Activated CD8-positive, alpha-beta T cell treated with anti-CD3 and anti-CD28 coated beads for 36 hours (primary cell): ENCODE results near the gene PRXL2A. TPM values are rescaled to one million over a fixed set of nuclear protein-coding genes. Genes with fewer than 3 reads are reported as not detected.
"Not testable (repeated sequence)": the region's sequence is repeated elsewhere in the genome, so short reads cannot be mapped to it uniquely, and the experiment has no call there.

Experiments
- ATAC-seq: fragments of 200-7000 bp; cut with Tn5 transposase; one replicate; pipeline ENCODE4 v1.10.0; 2021; ENCODE audit warnings: mild to moderate bottlenecking, moderate library complexity
- CTCF ChIA-PET: fragments of 350-600 bp; sonication (Branson Sonifier 250); formaldehyde crosslinking; loops from one replicate; lab custom pipeline; 2021; ENCODE audit warnings: antibody characterized with exemption; lab: Charles Lee
- POLR2A ChIA-PET: fragments of 350-600 bp; sonication (Branson Sonifier 250); formaldehyde crosslinking; loops from one replicate; lab custom pipeline; 2021; ENCODE audit warnings: antibody characterized with exemption; lab: Charles Lee
- DNase-seq: peaks from one replicate; pipeline ENCODE4 v3.0.0-alpha.2; 2020
- H3K27ac Mint-ChIP-seq: one replicate; pipeline ENCODE4 v1.8.0; 2021; ENCODE audit warnings: mild to moderate bottlenecking, mixed read lengths
- H3K27me3 Mint-ChIP-seq: one replicate; pipeline ENCODE4 v1.8.0; 2021; ENCODE audit warnings: mixed read lengths
- H3K36me3 Mint-ChIP-seq: one replicate; pipeline ENCODE4 v1.8.0; 2021; ENCODE audit warnings: low read depth, mixed read lengths
- H3K4me1 Mint-ChIP-seq: one replicate; pipeline ENCODE4 v1.8.0; 2021; ENCODE audit warnings: low read depth, mixed read lengths
- H3K4me3 Mint-ChIP-seq: one replicate; pipeline ENCODE4 v1.8.0; 2021; ENCODE audit warnings: mild to moderate bottlenecking, moderate library complexity, mixed read lengths
- H3K9me3 Mint-ChIP-seq: one replicate; pipeline ENCODE4 v1.8.0; 2021; ENCODE audit warnings: mixed read lengths
- CTCF ChIP-seq: fragments of 200-600 bp; IDR thresholded peaks from one replicate; pipeline ENCODE4 v1.8.0; 2022; ENCODE audit warnings: antibody characterized with exemption, mild to moderate bottlenecking
- intact Hi-C: fragments of 100-400 bp; cut with micrococcal nuclease; formaldehyde crosslinking; loops from one replicate; pipeline ENCODE4 v1.10.0; 2022
- total RNA-seq, 2 experiments: library from RNA; stranded (reverse); gene quantifications; one replicate each; pipeline ENCODE4 v1.2.3, GENCODE V29; 2021

The PRXL2A gene
- total RNA-seq, 2 experiments from 2014 or later, result 21.0 to 22.7 TPM

- Mint-ChIP-seq H3K4me3 (no peak overlapping the region), H3K27me3 (no peaks in the 10 kb centered on the region), H3K36me3 (peaks cover 3% of the 10 kb centered on the region), H3K4me1 (peaks cover 31% of the 10 kb centered on the region), H3K9me3 (no peaks in the 10 kb centered on the region), H3K27ac (no peak overlapping the region)
- intact Hi-C loops, result no loop called here
- CTCF ChIA-PET, result interaction anchor here (0.9 kb wide), 1 partner anchor 90 kb away, joined by 4 read pairs; no protein-coding TSS in a partner anchor
- no peak for DNase-seq
- POLR2A ChIA-PET, result no interaction called here
- ATAC-seq, result no peak
- TF ChIP-seq CTCF, result no peak
Observed at GRCh38 chr10:80415734-80416478, 7.6 kb downstream of the PRXL2A start.

DNA sequence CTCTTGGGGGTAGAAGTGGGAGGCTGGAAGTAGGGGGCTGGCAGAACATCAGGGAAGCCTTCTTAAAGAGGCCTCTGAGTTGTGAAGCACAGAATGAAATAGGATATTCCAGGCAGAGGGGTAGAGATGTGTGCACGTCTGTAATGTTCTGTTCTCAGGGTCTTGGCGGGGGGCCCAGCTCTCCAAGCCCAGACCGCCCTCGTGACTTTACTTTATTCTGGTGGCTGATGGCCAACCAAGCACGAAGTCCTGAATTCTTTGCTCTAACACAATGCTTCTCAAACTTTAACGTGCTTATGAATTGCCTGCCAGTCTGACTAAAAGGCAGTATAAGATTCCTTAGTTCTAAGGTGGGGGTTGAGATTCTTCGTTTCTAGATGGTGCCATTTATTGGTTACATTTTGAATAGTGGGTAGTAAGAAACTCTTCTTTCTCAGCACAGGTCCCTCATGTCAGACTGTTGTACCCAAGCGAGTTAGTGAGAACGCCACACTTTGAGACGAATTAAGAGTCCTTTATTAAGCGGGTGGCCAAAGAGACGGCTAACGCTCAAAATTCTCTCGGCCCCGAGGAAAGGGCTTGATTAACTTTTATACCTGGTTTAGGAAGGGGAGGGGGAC, 8.2 kb downstream of the PRXL2A start:
- Mint-ChIP-seq H3K4me1 (peaks cover 28% of the 10 kb centered on the region), H3K9me3 (no peaks in the 10 kb centered on the region), H3K36me3 (peaks cover 3% of the 10 kb centered on the region), H3K27ac (no peak overlapping the region), H3K27me3 (no peaks in the 10 kb centered on the region), H3K4me3 (no peak overlapping the region)
- ATAC-seq (no peak), DNase-seq (no peak)
- CTCF ChIA-PET, result interaction anchor here (0.9 to 1.9 kb wide), 2 partner anchors 39 to 89 kb away, joined by 4 to 6 read pairs; no protein-coding TSS in a partner anchor
- POLR2A ChIA-PET, result no interaction called here
- intact Hi-C loops, result no loop called here
- TF ChIP-seq CTCF, result no peak

DNA sequence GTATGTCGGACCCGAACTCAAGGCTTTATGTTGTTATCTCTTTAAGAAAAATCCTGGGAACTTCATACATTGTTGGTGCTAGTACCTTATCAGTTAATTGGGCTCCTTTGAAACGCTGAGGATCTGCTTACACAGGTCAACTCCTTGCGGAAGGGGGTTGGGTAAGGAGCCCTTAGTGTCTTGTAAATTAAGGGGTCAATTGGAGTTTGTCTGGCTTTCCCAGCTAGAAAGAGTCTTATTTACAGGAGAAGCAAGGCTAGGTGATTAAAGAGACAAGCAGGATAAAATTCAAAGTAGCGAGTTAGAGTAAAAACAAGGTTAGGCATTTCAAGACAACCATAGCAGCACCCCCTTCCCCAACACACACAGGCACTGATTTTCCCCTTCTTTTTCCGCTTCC, 8.9 kb downstream of the PRXL2A start:
- H3K9me3 Mint-ChIP-seq, H3K4me3 Mint-ChIP-seq, ATAC-seq, H3K27me3 Mint-ChIP-seq, POLR2A ChIA-PET, H3K27ac Mint-ChIP-seq, intact Hi-C loops, DNase-seq, H3K36me3 Mint-ChIP-seq: not testable (repeated sequence)
- peaks cover 23% of the 10 kb centered on the region for H3K4me1 Mint-ChIP-seq
- CTCF ChIA-PET, result interaction anchor here (1.9 kb wide), 1 partner anchor 39 kb away, joined by 6 read pairs; no protein-coding TSS in a partner anchor

DNA sequence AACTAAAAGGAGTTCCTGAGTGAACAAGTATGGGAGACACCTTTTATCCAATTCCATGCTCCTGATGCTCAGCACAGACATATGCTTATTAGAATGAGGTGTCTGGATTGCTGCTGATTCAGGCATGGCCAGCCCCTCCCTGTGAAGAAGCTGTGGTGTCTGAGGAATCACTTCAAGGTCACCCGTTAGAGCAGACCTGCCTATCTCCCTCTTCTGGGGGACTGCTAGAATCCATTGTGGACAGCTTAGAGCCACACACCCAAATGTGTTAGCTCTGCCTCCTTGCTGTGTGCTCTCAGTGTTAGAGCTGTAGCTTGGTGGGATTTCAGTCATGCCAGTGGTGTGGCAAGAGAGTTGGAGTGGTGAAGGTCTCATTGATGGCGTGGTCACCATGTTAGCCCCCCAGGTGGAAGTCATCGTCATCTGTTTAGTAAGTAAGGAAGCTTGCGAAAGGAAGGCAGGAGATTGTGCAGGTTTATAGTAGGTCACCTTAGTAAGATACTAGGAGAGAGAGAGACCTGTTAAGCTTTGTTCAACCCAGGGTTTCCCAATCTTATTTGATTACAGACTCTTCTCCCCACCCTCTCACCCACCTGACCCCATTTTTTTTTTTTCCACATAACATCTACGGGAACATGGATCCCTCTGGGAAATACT, 12.8 kb downstream of the PRXL2A start:
- no peak for ATAC-seq
- Mint-ChIP-seq H3K27ac (no peak overlapping the region), H3K4me1 (no peaks in the 10 kb centered on the region), H3K36me3 (no peaks in the 10 kb centered on the region), H3K4me3 (no peak overlapping the region), H3K9me3 (no peaks in the 10 kb centered on the region), H3K27me3 (no peaks in the 10 kb centered on the region)
- CTCF ChIA-PET, result interaction anchor here (1.0 to 4.1 kb wide), 6 partner anchors 10 to 90 kb away, joined by 3 to 19 read pairs (median 6); no protein-coding TSS in a partner anchor
- DNase-seq, result no peak
- no peak for TF ChIP-seq CTCF
- POLR2A ChIA-PET, result interaction anchor here (0.7 to 1.2 kb wide), 2 partner anchors 71 to 78 kb away, joined by 3 read pairs; no protein-coding TSS in a partner anchor
- intact Hi-C loops, result no loop called here

DNA sequence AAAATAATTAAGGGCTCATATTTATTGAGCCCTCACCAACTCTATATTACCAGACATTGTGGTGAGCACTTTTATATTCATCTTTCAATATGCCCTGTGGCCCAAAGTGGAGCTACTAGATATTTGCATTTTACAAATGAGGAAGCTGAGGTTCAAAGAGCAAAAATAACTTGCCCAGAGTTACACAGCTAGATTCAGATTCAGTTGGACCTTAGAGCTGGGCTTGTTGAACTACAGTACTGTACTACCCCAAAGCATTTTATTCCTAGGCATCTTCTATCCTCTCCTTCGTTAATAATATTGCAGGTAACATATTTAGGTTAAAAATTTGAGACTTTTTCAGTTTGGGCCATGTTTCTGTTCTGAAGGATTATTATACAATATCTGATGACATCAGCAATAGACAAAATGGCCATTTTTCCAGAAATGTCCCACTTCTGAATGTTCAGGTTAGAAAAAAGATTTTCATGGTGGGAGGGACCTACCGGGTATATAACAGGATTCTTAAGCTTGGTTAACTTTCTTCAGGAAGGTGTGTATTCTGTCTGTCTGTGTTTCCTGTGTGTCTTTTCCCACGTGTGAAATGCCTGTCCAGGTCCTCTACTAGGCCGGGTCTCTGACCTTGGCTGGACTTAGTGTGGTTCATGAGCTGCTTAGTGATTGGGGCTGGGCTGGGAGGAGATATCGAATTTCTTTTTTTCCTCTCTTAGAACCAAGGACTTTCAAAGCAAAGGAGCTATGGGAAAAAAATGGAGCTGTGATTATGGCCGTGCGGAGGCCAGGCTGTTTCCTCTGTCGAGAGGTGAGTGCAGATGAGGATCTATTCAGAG, 13.6 kb downstream of the PRXL2A start:
- CTCF ChIA-PET, result interaction anchor here (1.0 to 4.1 kb wide), 8 partner anchors 8 to 176 kb away, joined by 3 to 19 read pairs (median 5); no protein-coding TSS in a partner anchor
- Mint-ChIP-seq H3K4me1 (no peaks in the 10 kb centered on the region), H3K9me3 (no peaks in the 10 kb centered on the region), H3K27me3 (no peaks in the 10 kb centered on the region), H3K27ac (no peak overlapping the region), H3K36me3 (no peaks in the 10 kb centered on the region), H3K4me3 (no peak overlapping the region)
- POLR2A ChIA-PET, result interaction anchor here (0.7 to 1.2 kb wide), 2 partner anchors 70 to 78 kb away, joined by 3 read pairs; no protein-coding TSS in a partner anchor
- intact Hi-C loops, result no loop called here
- TF ChIP-seq CTCF, result no peak
- DNase-seq, result no peak
- ATAC-seq, result no peak
